GM12801 (cell line): ENCODE results near the gene KIAA0753.

Experiments
- CTCF ChIP-seq: IDR thresholded peaks from one replicate; pipeline ENCODE4 v1.5.1; 2011; ENCODE audit warnings: control low read depth; ENCODE audit not compliant: insufficient read length; ENCODE audit errors: extremely low read depth

KIAA0753 gene

GRCh38 chr17:6583411-6583810 lies 57.1 kb downstream of the KIAA0753 start:
- no peak for TF ChIP-seq CTCF

DNA sequence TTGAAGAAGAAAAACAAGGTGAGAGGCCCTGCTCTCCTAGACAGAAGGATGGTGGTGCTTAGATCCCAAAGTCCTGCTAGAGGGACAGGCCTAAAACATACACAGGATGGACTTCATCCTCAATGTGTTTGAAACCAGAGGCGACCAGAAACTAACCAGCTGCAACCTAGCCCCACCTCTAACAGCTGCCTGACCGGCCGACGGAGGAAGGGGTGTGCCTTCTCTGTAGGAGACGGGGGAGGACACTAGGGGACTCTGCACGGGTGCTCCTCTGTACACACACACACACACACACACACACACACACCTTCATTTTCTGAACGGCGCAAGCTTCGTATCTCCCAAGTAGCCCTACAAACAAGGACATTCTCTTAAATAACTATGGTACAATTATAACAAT lies 59.9 kb downstream of the KIAA0753 start:
- TF ChIP-seq CTCF: no peak

DNA sequence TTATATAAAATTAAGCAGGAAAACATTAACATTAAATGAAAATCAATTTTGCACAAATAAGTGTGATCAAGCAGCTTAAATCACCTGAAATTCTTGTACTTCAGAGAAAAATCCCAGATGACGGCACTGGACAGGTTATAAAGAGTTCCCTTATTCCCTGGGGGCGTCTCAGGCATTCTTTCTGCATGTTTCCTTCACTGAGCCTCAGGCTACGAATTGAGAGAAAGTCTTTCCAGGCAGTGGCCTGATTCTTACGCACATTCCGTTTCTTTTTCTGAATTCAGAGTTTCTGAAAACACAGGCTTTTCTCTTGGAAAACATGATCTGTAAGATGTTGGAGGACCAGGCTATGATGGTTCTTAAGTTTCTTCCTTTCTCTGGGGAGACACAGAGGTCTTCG lies 62.0 kb downstream of the KIAA0753 start:
- no peak for TF ChIP-seq CTCF

DNA sequence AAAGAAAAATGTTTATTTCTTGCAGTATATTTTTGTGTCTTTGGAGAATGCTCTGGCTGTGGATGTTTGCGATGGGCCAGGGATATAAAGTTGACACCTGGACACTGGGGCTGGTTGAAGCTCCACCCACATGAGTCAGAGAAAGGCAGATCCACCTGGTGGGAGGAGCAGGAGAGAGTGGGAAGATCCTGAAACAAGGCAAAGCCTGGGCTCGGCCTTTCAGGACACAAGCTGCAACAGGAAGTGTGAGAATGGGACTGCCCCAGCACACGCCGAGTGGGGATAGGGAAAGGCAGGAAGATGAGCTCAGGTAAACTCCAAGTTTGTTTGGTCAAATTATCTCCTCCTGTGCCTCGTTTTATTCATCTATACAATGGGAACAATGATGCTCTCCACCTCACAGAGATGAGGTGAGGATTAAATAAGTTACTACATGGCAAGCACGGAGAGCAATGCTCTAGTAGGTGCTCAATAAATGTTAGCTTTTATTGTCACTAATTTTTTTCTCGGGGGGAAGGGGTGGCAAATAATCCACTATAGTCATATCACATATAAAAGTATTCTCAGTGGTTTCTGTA lies 62.7 kb downstream of the KIAA0753 start:
- TF ChIP-seq CTCF: no peak

DNA sequence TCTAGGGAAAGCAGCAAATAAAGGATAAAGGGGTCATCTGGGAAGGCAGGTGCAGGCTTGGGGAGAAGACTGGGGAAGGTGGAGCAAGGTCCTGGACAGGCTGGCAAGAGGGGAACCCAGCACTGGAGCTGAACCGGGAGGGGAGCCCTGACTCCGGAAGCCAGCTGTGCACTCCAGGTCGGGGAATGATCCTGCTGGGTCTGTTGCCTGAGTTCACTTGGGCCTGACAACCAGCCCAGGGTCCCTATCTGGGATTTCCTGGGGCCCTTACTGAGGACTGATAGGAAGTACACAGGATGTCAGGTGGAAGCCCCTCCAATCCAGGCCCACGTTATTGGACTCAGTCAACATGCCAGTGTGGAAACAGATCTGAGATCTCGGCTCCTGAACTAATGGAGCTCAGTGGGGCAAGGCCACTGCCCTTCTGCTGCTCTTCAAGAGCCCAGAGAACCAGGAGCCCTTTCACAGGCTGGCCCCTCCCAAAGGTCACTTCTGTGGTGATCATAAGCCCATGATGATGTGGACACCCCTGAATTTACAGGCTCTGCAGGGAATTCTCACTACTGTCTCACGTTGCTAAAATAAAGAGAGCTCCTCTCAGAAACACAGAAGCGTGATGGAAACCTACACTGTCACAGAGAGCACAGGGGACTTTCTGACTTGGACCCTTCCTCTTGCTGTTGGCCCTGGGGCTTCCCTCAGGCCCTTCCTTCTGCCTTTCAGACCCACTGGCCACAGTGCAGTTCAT lies 64.3 kb downstream of the KIAA0753 start:
- no peak for TF ChIP-seq CTCF

DNA sequence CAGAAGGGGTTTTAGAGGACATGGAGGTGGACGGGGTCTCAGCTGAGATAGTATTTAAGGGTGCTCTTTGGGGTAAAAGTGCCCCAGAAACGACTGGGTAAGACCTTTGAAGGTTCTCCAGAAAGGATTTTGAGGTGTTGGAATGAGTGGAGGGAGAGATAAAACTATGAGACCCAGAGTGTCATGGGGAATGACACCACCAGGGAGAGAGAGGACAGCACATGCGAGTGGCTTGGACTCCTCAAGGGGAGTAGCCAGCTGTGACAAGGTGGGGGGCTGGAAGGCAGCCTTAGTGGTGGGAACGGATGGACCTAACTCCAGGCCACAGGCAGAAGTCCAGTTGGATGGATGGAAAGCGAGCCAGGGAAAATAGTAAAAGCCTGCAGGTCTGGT lies 64.9 kb downstream of the KIAA0753 start:
- TF ChIP-seq CTCF: no peak

DNA sequence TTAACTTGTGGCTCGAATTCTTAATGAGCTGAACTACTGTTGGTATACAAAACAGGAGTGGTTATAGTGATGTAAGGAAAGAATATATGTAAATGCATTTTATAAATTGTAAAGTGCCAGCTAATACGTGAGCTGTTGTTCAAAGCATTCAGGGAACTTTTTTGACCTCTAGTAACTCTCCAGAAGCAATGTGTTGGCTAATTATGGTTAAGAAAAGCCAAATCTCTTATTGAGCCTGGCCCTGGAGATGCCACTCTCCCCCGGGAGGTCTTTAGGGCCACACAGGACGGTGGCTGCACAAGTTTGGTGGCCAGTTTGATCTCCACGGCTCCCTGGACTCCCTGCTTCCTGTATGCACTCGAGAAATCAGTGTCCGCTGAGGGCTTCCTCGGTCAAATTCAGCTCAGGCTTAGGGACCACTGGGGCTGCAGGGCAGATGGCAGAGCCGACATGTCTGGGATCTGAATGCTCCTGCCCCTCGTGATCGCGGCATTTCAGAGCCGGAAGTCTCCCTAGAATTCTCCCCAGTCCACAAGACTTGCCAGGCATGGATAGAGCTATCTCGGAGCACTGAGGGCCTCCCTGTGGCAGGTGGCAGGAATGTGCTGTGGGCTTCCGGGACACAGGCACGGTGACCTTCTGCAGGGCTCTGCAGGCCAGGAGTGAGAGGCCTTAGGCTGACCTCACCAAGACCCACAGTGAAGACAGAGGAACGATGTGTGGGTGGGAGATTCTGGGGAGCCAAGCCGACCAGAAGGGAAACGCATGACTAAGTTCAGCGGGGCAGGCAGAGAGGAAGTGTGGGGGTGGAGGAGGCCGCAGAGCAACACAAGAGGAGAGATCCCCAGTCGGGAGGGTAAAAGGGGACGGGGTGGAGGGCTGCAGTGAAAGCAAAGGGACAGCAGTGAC lies 65.6 kb downstream of the KIAA0753 start:
- no peak for TF ChIP-seq CTCF
